CD14-positive monocyte (primary cell): ENCODE data around the gene PVR. TPM values are rescaled to one million over a fixed set of nuclear protein-coding genes. Genes with fewer than 3 reads are reported as not detected.

Experiments
- DNase-seq, 3 donors: peaks; one replicate each; pipeline ENCODE4 v3.0.0-alpha.2; 2011 to 2022
- H2AFZ ChIP-seq: 2 replicates; pipeline ENCODE4 v1.6.0; 2012; ENCODE audit warnings: mild to moderate bottlenecking, low read depth, low read length, inconsistent platforms; ENCODE audit not compliant: insufficient read depth, poor library complexity, severe bottlenecking
- H3K27ac ChIP-seq, 2 donors: 1 replicate in 1 of 2; 2 replicates in 1 of 2; pipeline ENCODE4 v1.5.1; 2012 to 2013; ENCODE audit warnings: low read length in 2 of 2, control low read depth in 1 of 2, inconsistent platforms in 1 of 2, low read depth in 1 of 2, mild to moderate bottlenecking in 1 of 2
- H3K27me3 ChIP-seq, 2 donors: one replicate each; pipeline versions ENCODE4 v1.6.0 to v1.6.1; 2011 to 2013; ENCODE audit warnings: low read length in 2 of 2; ENCODE audit not compliant: control insufficient read depth in 2 of 2, insufficient read depth in 2 of 2
- H3K36me3 ChIP-seq, 2 donors: replicated peaks in 1 of 2; 1 replicate in 1 of 2; 2 replicates in 1 of 2; pipeline versions ENCODE4 v1.5.1 to v1.6.1; 2012 to 2013; ENCODE audit warnings: low read length in 2 of 2, control low read depth in 1 of 2, inconsistent platforms in 1 of 2, mild to moderate bottlenecking in 1 of 2; ENCODE audit not compliant: insufficient read depth in 2 of 2, control insufficient read depth in 1 of 2
- H3K4me1 ChIP-seq, 2 donors: 1 replicate in 1 of 2; 2 replicates in 1 of 2; pipeline versions ENCODE4 v1.5.1 to v1.6.1; 2012 to 2013; ENCODE audit warnings: low read length in 2 of 2, control low read depth in 1 of 2, inconsistent platforms in 1 of 2, mild to moderate bottlenecking in 1 of 2, moderate library complexity in 1 of 2; ENCODE audit not compliant: insufficient read depth in 2 of 2, control insufficient read depth in 1 of 2
- H3K4me2 ChIP-seq: replicated peaks from 2 replicates; pipeline ENCODE3; 2012; ENCODE audit warnings: low read length, moderate library complexity, mild to moderate bottlenecking; ENCODE audit not compliant: poor library complexity, severe bottlenecking; ENCODE audit errors: extremely low read depth
- H3K4me3 ChIP-seq, 3 experiments: fragments of 200-600 bp in 1 of 3; sonication (generic) in 1 of 3; replicated peaks in 1 of 3; 1 replicate in 2 of 3; 2 replicates in 1 of 3; pipeline ENCODE4 v1.5.1; 2011 to 2013; ENCODE audit warnings: low read length in 3 of 3, mild to moderate bottlenecking in 3 of 3, control low read depth in 2 of 3, low read depth in 2 of 3, inconsistent platforms in 1 of 3, moderate library complexity in 1 of 3
- H3K79me2 ChIP-seq: 2 replicates; pipeline ENCODE4 v1.6.0; 2012; ENCODE audit warnings: mild to moderate bottlenecking, control low read depth, inconsistent platforms, low read length, moderate library complexity; ENCODE audit not compliant: insufficient read depth
- H3K9ac ChIP-seq: 2 replicates; pipeline ENCODE4 v1.6.0; 2017; ENCODE audit warnings: low read length, mild to moderate bottlenecking; ENCODE audit not compliant: insufficient read depth, poor library complexity, severe bottlenecking
- H3K9me3 ChIP-seq, 2 donors: replicated peaks in 1 of 2; 1 replicate in 1 of 2; 2 replicates in 1 of 2; pipeline versions ENCODE4 v1.5.1 to v1.6.1; 2012 to 2013; ENCODE audit warnings: low read length in 2 of 2, control low read depth in 1 of 2; ENCODE audit not compliant: control insufficient read depth in 1 of 2, insufficient read depth in 1 of 2
- H4K20me1 ChIP-seq: 2 replicates; pipeline ENCODE4 v1.6.0; 2012; ENCODE audit warnings: mild to moderate bottlenecking, low read length, control low read depth, moderate library complexity; ENCODE audit not compliant: insufficient read depth
- H3K27ac Mint-ChIP-seq, 7 donors: one replicate each; pipeline ENCODE4 v1.8.0; 2020; ENCODE audit warnings: mild to moderate bottlenecking in 7 of 7, mixed read lengths in 7 of 7, moderate library complexity in 6 of 7, inconsistent platforms in 2 of 7
- H3K27me3 Mint-ChIP-seq, 3 donors: one replicate each; pipeline ENCODE4 v1.8.0; 2021 to 2022; ENCODE audit warnings: low read depth in 3 of 3, mild to moderate bottlenecking in 3 of 3, mixed read lengths in 3 of 3, moderate library complexity in 3 of 3, inconsistent platforms in 1 of 3
- H3K36me3 Mint-ChIP-seq, 2 donors: one replicate each; pipeline ENCODE4 v1.8.0; 2020; ENCODE audit warnings: mixed read lengths in 2 of 2, inconsistent platforms in 1 of 2, mild to moderate bottlenecking in 1 of 2
- H3K4me1 Mint-ChIP-seq: one replicate; pipeline ENCODE4 v1.8.0; 2020; ENCODE audit warnings: mild to moderate bottlenecking, mixed read lengths
- H3K4me3 Mint-ChIP-seq, 2 donors: one replicate each; pipeline ENCODE4 v1.8.0; 2020; ENCODE audit warnings: mild to moderate bottlenecking in 2 of 2, mixed read lengths in 2 of 2, moderate library complexity in 1 of 2
- H3K9me3 Mint-ChIP-seq, 7 donors: one replicate each; pipeline ENCODE4 v1.8.0; 2020 to 2022; ENCODE audit warnings: mixed read lengths in 7 of 7, mild to moderate bottlenecking in 6 of 7, moderate library complexity in 6 of 7, inconsistent platforms in 2 of 7
- CTCF ChIP-seq: fragments of 200-600 bp; IDR thresholded peaks from one replicate; pipeline ENCODE4 v1.8.0; 2022; ENCODE audit warnings: antibody characterized with exemption, mild to moderate bottlenecking
- WGBS: methylation state at CpG from one replicate; pipeline ENCODE4 v1.1.5; 2013; ENCODE audit warnings: missing lambda C conversion rate; ENCODE audit not compliant: insufficient coverage; 5-methylcytosine and 5-hydroxymethylcytosine counted together
- intact Hi-C, 2 donors: fragments of 100-400 bp; cut with micrococcal nuclease; formaldehyde crosslinking; loops; one replicate each; pipeline versions ENCODE4 v1.15.0 to v1.15.1; 2023
- polyA plus RNA-seq, 3 donors: library from polyadenylated mRNA; depleted of rRNA in 1 of 3; unstranded in 2 of 3; stranded (reverse) in 1 of 3; fragments of 300-500 nt in 2 of 3; fragments of >200 nt in 1 of 3; fragmentation: Illumina TruSeq in 2 of 3; gene quantifications; 1 replicate in 2 of 3; 2 replicates in 1 of 3; pipeline ENCODE4 v1.2.3, GENCODE V29; 2012 to 2021

PVR gene
- polyA plus RNA-seq, 3 donors, result 10.1 to 20.2 (median 12.9) TPM

GRCh38 chr19:44701228-44701627 is 57.5 kb downstream of the PVR start:
- H3K4me3 Mint-ChIP-seq, result no peak overlapping the region
- 97% methylated on average over 11 of the region's 15 CpGs for WGBS
- Histone ChIP-seq H3K27me3 (peaks cover 0 to 10% of the 10 kb centered on the region in 2 donors), H3K27ac (no peak overlapping the region), H3K9me3 (no peaks in the 10 kb centered on the region), H2AFZ (no peak overlapping the region), H4K20me1 (no peaks in the 10 kb centered on the region), H3K4me1 (no peaks in the 10 kb centered on the region), H3K4me3 (no peak overlapping the region), H3K36me3 (no peaks in the 10 kb centered on the region), H3K9ac (no peak overlapping the region), H3K79me2 (no peaks in the 10 kb centered on the region), H3K4me2 (no peak overlapping the region)
- TF ChIP-seq CTCF, result no peak
- H3K9me3 Mint-ChIP-seq, result no peaks in the 10 kb centered on the region
- peaks cover 11 to 14% (median 13%) of the 10 kb centered on the region in 3 donors for H3K27me3 Mint-ChIP-seq
- no peak overlapping the region for H3K27ac Mint-ChIP-seq
- H3K4me1 Mint-ChIP-seq, result no peaks in the 10 kb centered on the region
- no peaks in the 10 kb centered on the region for H3K36me3 Mint-ChIP-seq
- no peak for DNase-seq
- intact Hi-C loops, result loop anchor here in 1 of 2 donors (5.0 kb wide), 1 partner anchor 76 kb away; the partner anchor contains the start of gene CBLC

- H3K27ac Mint-ChIP-seq, result peak overlapping the region in 1 of 7 donors; percentile 30
- no peaks in the 10 kb centered on the region for H3K36me3 ChIP-seq
- no peaks in the 10 kb centered on the region for H3K4me1 ChIP-seq
- no peaks in the 10 kb centered on the region for H4K20me1 ChIP-seq
- peaks cover 5 to 8% (median 6%) of the 10 kb centered on the region in 3 donors for H3K27me3 Mint-ChIP-seq
- H3K4me3 ChIP-seq, result no peak overlapping the region
- no peaks in the 10 kb centered on the region for H3K9me3 Mint-ChIP-seq
- H3K9ac ChIP-seq, result no peak overlapping the region
- intact Hi-C loops, result loop anchor here in 1 of 2 donors (5.0 kb wide), 1 partner anchor 75 kb away; the partner anchor contains the start of gene CBLC
- no peak overlapping the region for H3K4me3 Mint-ChIP-seq
- H3K79me2 ChIP-seq, result no peaks in the 10 kb centered on the region
- no peak for DNase-seq
- peaks cover 0 to 2% of the 10 kb centered on the region in 2 donors for H3K27me3 ChIP-seq
- 91% methylated on average over 14 of the region's 17 CpGs for WGBS
- H2AFZ ChIP-seq, result no peak overlapping the region
- no peaks in the 10 kb centered on the region for H3K36me3 Mint-ChIP-seq
- no peak for TF ChIP-seq CTCF
- H3K9me3 ChIP-seq, result no peaks in the 10 kb centered on the region
- H3K4me2 ChIP-seq, result no peak overlapping the region
- H3K27ac ChIP-seq, result no peak overlapping the region
- no peaks in the 10 kb centered on the region for H3K4me1 Mint-ChIP-seq
These were observed 59.0 kb downstream of the PVR start for GRCh38 chr19:44702551-44703176.
